ENCODE results near the gene AHNAK.

AHNAK gene

DNA sequence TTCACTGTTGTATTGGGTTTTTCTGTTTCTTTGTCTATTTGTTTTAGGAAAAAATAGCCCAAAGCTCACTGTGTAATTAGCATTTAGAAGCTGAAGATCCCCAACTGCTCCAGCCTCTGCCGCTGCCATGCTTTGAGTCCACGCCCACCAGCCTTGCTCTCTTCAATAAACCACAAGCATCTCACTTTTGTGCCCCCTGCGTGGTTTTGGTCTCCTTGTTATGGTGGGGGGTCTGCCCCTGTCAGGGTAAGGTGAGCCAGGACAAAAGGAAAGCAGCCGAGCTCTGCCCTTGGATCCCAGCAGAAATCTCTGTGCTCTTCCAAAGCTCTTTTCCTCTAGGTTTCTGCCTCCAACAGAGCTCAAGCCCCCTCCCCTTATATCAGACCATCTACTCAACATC, 123.6 kb downstream of the AHNAK start:
- TF ChIP-seq, protein P1, sequence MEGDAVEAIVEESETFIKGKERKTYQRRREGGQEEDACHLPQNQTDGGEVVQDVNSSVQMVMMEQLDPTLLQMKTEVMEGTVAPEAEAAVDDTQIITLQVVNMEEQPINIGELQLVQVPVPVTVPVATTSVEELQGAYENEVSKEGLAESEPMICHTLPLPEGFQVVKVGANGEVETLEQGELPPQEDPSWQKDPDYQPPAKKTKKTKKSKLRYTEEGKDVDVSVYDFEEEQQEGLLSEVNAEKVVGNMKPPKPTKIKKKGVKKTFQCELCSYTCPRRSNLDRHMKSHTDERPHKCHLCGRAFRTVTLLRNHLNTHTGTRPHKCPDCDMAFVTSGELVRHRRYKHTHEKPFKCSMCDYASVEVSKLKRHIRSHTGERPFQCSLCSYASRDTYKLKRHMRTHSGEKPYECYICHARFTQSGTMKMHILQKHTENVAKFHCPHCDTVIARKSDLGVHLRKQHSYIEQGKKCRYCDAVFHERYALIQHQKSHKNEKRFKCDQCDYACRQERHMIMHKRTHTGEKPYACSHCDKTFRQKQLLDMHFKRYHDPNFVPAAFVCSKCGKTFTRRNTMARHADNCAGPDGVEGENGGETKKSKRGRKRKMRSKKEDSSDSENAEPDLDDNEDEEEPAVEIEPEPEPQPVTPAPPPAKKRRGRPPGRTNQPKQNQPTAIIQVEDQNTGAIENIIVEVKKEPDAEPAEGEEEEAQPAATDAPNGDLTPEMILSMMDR (IDR thresholded peaks at IDR 0.05; ENCODE audit: borderline replicate concordance, control extremely low read depth, extremely low read depth, insufficient read depth, missing control alignments), result no peak
- no peak for DNase-seq (ENCODE audit: low spot score)
- in situ Hi-C loops (cut with MboI; ENCODE audit: low sequenced_read_pairs, unreplicated experiment), result no loop called here

DNA sequence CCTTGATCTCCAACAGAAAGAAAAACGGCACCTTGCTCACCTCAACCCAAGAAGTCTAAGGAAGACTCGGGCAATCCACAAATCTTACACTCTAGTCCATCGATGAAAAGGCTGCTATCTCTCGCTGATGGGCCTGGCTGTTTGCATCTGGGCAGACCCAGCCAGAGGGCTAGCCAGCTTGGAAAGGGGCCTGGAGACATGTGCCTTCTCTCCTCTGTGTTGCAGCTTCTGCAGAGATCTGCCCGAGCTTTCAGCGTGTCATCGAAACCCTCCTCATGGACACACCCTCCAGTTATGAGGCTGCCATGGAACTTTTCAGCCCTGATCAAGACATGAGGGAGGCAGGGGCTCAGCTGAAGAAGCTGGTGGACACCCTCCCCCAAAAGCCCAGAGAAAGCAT, 124.6 kb downstream of the AHNAK start:
- TF ChIP-seq, protein P1 (IDR thresholded peaks at IDR 0.05; ENCODE audit: borderline replicate concordance, control extremely low read depth, extremely low read depth, insufficient read depth, missing control alignments), result no peak
- in situ Hi-C loops (cut with MboI; ENCODE audit: low sequenced_read_pairs, unreplicated experiment), result no loop called here
- DNase-seq (ENCODE audit: low spot score), result no peak

DNA sequence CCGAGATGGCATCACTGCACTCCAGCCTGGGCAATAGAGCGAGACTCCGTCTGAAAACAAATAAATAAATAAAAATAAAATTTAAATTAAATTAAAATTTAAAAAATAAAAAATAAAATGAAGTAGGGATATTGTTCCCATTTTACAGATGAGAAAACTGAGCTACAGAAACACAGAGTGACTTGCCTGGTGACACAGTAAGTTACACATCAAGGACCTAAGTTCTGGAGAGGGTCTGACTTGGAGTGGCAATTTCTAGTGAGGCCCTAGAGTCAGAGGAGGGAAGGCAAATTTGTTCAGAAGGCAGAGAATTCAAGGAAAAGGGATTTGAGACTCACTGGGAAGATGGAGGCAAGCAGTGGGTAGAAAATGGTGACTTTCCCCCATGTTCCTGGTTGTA, 125.7 kb downstream of the AHNAK start:
- TF ChIP-seq, protein P1 (IDR thresholded peaks at IDR 0.05; ENCODE audit: borderline replicate concordance, control extremely low read depth, extremely low read depth, insufficient read depth, missing control alignments), result no peak
- no peak for DNase-seq (ENCODE audit: low spot score)
- in situ Hi-C loops (cut with MboI; ENCODE audit: low sequenced_read_pairs, unreplicated experiment), result no loop called here

DNA sequence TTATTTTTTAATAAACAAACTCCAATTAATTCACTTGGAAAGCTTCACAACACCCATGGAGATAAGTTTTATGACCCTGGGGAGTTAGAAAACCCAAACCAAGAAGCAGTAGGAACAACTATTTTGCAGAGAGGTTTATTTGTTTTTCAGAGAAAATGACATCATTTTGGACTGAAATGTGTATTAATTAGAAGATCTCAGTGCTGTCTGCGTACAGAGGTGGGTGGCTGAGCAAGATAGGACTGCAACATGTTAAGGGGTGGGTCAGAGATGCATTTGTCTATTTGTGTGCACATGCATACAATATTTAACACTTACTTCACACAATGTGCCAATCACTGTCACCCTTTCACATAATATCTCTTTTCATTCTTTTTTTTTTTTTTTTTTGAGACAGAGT, 126.7 kb downstream of the AHNAK start:
- no peak for DNase-seq (ENCODE audit: low spot score)
- in situ Hi-C loops (cut with MboI; ENCODE audit: low sequenced_read_pairs, unreplicated experiment), result no loop called here
- TF ChIP-seq, protein P1 (IDR thresholded peaks at IDR 0.05; ENCODE audit: borderline replicate concordance, control extremely low read depth, extremely low read depth, insufficient read depth, missing control alignments), result no peak

DNA sequence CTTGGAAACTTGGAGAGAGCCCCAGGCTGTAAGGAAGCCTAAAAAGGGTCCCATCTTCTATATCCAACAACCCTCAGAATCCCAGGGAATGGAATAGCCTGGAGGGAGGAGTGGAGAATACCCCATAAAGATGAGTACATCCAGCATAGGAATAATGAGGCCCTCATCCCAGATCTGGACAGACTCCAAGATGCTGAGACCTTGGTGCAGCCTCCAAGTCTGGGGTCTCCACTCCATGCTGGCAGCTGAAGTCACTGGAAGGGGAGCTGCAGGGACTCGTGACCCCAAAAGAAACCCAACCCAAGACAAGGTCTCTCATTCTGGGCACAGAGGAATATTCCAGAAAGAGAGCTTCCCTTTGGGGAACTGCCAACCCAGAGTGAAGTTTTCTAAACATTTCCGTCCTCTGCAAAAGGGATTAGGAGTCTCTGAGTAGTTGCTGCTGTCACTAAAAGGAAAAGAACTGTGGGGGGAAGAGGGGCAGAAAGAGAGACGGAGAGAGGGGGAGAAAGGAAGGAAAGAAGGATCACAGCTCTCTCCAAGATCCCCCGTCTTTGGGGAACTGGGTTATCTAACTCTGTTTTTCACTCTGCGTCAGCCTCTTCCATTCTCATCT, 127.2 kb downstream of the AHNAK start:
- TF ChIP-seq, protein P1 (IDR thresholded peaks at IDR 0.05; ENCODE audit: borderline replicate concordance, control extremely low read depth, extremely low read depth, insufficient read depth, missing control alignments), result no peak
- no peak for DNase-seq (ENCODE audit: low spot score)
- in situ Hi-C loops (cut with MboI; ENCODE audit: low sequenced_read_pairs, unreplicated experiment), result no loop called here

DNA sequence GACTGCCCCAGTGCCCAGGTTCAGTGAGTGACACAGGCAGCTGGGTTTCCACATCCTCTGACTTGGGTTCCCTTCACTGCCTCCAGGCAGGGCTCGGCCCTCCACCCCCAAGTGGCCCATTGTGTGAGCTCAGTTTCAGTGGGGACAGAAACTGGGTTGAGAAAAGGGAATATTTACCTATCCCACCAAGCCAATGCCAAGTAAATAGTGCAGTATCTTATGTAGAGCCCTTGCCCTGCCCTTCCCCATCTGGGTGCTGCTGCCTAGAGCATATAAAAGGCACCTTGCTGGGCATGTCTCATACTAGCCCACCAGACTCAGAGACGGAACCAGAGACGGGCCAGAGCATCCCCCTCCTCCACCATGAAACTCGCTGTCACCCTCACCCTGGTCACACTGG, 127.9 kb downstream of the AHNAK start, which contains the start of gene SCGB1A1:
SCGB1A1 (plus strand) TSS at position 301 of the 400 bp plus-strand sequence; CDS start at position 364, 63 bp downstream.
- in situ Hi-C loops (cut with MboI; ENCODE audit: low sequenced_read_pairs, unreplicated experiment), result no loop called here
- DNase-seq (ENCODE audit: low spot score), result no peak
- TF ChIP-seq, protein P1 (IDR thresholded peaks at IDR 0.05; ENCODE audit: borderline replicate concordance, control extremely low read depth, extremely low read depth, insufficient read depth, missing control alignments), result no peak
